Stimulated activated CD8-positive, alpha-beta memory T cell treated with anti-CD3 and anti-CD28 coated beads, Interleukin-4, amount 100 ng/mL, for 48 hours (primary cell): ENCODE data around the gene DAPP1.
"Not testable (repeated sequence)": the region's sequence is repeated elsewhere in the genome, so short reads cannot be mapped to it uniquely, and the experiment has no call there.

Experiments used
- DNase-seq: peaks from one replicate; pipeline ENCODE4 v3.0.0-alpha.2; 2020

The DAPP1 gene

DNA sequence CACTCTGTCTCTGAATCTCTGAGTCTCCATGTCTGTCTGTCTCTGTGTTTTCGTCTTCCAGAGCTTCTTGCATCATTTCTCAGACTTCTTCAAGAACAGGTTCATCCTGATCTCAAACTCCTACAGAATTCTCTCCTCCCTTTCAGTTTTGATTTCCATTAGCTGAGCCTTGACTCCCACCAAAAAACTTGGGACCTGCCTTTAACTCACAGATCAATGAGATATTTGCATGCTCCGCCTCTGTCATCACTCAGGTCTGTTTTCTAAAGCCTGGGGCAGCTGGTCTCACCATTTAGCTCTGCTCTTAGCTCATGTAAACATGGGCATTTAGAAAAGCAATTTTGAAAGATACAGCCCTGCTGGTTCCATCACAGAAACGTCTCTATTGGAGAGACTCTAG, 8.6 kb downstream of the DAPP1 start:
- no peak for DNase-seq

DNA sequence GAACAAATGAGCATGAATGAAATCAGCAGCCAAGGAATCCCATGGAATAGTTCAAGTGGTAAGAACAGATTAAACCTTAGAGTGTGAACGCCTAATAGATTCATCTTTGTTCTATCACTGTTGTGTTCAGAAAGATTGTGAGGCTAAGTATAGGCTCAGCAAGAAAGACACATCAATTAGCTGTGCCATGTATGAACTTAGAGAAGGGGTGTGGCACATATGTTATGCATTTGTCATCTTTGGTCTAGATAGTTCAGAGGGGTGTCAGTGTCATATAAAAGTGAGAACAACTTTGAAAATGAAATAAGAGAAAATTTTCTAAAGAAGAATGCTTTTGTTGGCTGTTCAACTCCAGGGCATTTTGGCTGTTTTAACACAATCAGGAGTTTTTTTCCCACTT, 9.4 kb downstream of the DAPP1 start:
- no peak for DNase-seq

DNA sequence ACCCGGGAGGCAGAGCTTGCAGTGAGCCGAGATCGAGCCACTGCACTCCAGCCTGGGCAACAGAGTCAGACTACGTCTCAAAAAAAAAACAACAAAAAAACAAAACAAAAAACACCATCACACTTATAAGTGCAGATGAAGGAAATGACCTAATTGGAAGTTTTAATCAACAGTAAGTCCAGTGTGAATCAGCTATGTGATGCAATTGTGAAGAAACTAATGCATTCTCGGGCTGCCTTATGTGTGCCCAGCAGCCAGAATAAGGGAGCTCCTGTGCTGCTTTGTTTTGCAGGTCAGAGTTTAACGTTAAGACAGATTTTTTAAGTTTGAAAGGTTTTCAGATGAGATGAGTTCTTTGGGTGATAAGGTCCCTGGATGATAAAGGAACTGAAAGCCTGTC, 10.8 kb downstream of the DAPP1 start:
- DNase-seq: no peak

DNA sequence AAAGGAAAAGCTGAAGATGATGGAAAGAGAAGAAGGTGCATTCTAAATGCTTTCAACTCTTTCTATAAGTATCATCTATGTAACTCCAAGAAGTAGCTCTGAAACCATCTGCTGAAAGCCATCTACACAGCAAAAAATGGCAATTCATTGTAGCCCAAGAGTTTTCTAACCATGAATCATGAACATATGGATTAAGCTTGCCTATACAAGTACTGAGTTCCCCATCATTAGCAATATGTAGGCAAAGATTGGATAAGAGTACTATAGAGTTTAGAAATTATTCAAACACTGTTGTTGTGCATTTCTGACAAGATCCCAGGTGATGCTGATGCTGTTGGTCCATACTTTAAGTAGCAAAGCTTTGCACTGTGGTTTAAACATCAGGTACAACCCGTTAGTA, 11.2 kb downstream of the DAPP1 start:
- DNase-seq: no peak

DNA sequence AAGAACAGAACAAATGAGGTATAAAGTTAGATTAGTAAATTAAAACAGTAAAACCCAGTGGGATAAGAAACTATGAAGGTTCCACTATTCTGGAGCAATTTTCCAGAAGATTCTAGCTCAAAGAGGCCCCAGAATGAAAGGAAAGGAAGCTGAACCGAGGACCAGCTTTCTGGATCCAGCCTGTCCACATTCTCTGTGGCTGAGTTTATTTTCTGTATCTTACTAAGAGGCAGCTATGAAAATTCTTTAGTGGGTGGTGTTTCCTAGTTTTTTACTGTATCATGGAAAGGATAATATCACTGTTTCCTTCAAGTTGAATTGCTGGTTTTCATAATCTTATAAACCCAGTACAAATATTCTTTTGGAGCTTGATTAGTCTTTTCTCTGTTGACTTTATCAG, 11.8 kb downstream of the DAPP1 start:
- DNase-seq: no peak

DNA sequence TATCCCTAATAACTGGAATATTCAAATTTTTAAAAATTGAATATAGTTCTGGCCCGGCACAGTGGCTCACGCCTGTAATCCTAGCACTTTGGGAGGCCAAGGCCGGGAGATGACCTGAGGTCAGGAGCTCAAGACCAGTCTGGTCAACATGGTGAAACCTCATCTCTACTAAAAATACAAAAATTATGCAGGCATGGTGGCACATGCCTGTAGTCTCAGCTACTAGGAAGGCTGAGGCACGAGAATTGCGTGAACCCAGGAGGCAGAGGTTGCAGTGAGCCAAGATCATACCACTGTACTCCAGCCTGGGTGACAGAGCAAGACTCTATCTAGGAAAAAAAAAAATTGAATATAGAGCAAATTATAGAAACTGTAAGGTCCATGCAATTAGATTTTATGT, 13.4 kb downstream of the DAPP1 start:
- DNase-seq: not testable (repeated sequence)

DNA sequence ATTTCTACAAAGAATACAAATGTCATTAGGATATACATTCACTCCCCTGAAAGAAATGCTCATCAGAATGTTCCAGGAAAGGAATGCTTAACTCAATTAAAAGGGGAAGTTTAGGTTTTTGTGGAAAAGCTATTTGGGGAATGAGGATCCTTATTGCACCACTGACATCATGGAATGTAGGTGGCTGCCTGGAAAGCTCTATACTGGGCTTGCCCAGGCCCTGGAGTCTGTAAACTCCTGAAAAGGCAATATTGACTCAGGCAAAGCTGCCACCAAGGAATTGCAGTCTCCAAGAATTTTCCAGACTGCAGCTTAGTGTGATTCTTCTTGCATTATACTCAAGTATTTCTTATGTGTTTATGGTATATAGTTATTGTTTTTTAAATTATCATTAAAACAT, 15.7 kb downstream of the DAPP1 start:
- no peak for DNase-seq

DNA sequence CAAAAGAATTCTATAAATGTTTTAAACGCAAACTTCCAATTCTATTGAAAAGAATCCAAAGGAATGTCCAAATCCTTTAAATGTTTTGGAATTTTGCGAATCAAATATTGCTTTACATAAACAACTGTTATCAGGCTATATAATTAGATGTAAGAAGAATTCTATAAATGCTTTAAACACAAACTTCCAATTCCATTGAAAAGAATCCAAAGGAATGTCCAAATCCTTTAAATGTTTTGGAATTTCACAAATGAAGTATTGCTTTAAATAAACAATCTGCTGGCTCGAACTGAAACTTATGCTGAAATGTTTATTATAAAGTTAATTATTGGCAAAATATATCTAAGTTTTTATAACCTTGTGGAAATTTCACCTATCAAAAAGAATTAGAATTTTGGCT, 16.1 kb downstream of the DAPP1 start:
- DNase-seq: no peak

DNA sequence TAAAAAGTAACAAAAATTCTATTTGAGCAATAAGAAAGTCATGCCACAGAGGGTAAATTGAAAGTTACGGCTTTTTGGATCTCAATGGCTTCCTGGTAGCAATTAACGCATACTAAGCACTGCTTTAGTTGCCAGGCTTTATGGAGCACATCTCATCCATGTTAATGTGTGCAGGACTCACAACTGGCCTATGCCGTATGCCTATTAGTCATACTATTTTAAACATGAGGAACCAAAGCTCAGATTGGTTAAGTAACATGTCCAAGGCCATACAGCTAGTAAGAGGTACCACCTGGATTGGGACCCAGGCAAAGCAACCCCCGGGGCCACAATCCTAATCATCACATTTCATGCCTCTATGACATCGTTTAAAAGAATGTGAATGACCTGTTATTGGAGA, 17.1 kb downstream of the DAPP1 start:
- no peak for DNase-seq

DNA sequence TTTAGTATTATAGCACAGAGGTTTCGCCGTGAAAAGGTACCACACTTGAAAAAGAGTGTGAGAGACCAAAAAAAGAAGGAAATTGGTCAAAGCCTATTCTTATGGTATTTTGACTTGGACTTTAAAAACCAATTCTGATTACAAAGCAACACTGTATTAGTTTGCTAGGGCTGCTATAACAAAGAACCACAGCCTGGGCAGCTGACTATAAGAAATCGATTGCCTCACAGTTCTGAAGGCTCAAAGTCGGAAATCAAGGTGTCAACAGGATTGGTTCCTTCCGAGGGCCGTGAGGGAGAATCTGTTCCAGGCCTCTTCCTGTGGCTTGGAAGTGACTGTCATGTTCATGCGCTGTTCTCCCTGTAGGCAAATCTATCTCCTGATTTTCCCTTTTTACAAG, 17.9 kb downstream of the DAPP1 start:
- no peak for DNase-seq

DNA sequence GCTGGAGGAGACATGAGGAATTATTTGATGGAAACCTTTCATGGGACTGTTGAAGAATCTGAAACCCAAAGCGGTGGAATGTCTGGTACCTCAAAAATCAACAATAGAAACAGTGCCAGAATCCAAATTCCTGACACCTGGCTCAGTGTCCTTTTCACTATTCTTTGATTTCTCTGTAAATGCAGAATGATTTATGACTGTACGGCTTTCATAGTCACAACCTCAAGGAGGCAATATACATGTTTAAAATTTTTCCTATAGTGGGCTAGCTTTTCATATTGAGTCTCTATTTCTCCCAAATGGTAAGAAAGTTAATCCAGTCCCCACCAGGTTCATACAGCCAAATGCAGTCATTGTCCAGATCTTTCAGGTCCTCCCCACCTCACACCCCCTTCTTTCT, 19.3 kb downstream of the DAPP1 start:
- DNase-seq: no peak

DNA sequence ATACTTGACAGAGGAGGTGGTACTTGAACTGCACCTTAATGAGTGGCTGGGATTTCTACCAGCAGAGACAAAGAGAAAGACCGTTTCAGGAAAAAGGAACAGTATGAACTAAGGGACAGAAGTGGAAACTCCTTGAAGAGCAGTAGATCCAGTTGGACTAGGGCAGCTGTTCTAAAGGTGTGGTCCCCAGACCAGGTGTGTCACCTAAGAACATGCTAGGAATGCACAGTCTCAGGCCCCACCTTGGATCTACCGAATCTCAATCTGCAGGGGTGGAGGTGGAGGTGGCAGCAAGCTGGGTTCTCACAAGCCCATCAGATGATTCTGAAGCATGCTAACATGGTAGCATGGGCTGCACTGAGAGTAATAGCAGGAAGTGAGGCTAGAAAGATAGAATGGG, 22.3 kb downstream of the DAPP1 start:
- no peak for DNase-seq

DNA sequence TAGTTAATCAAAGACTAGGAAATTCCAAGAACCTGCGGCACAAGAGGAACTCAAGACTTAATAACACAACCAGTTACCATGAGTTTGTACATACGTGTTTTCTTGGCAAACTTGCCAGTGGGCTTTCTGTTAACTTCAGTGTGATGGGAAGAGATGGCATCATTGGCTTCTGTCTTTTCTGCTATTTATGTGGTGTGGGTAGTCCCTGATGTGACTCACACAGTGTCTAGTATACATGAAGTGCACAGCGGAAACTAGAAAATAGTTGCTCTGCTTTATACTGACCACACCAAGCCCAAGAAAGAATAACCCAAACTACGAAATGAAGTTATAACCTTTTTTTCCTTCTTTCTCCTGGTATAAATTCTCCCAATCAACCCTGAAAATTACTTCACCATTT, 24.5 kb downstream of the DAPP1 start:
- no peak for DNase-seq

DNA sequence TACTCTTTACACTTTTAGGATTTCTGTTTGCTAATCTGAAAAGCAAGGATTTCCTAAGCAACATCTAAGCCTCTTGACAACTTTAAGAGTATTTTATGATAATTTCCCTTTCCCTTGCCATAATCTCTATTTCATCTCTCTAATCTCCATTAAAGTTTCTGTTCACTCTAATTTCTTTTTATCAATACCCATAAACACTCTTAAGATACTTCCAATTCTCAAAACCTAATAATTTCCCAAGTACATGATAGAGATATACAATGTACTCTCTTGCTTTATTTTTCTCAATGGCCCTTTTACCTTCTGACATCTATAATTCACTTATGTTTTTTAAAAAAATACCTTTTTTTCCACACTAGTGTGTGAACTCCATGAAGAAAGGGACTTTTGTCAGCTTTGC, 26.8 kb downstream of the DAPP1 start:
- no peak for DNase-seq

DNA sequence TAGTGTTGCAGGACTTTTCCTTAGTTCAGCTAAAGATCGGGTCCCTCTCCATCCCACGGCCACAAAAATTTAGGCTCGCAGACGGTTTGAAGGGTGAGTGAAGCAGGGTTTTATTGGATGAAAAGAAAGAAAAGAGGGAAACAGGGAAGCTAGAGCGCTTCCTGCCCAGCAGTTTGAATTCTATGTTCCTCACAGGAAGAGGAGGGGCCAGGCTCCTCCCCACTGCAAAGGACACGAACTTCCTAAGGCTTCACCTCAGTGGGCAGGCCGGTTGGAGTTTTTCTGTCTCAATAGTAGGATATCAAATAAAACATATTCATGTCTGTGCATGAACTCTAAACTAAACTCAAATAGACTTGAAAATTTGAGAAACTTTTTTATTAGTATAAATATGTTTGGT, 27.4 kb downstream of the DAPP1 start:
- DNase-seq: no peak

DNA sequence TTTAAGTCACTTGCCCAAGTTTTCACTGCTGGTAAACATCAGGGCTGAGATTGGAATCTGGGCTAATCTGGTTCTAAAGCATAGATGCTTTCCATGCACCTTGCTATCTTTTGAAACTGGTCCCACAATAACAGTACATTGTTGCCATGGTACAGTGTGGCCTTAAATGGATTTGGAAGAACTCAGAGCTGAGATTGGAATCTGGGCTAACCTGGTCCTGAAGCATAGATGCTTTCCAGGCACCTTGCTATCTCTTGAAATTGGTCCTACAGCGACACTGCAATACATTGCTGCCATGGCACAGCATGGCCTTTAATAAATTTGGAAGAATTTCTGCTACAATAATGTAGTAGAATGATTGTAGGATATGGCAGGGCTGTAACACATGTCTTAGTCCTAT, 28.6 kb downstream of the DAPP1 start:
- no peak for DNase-seq

DNA sequence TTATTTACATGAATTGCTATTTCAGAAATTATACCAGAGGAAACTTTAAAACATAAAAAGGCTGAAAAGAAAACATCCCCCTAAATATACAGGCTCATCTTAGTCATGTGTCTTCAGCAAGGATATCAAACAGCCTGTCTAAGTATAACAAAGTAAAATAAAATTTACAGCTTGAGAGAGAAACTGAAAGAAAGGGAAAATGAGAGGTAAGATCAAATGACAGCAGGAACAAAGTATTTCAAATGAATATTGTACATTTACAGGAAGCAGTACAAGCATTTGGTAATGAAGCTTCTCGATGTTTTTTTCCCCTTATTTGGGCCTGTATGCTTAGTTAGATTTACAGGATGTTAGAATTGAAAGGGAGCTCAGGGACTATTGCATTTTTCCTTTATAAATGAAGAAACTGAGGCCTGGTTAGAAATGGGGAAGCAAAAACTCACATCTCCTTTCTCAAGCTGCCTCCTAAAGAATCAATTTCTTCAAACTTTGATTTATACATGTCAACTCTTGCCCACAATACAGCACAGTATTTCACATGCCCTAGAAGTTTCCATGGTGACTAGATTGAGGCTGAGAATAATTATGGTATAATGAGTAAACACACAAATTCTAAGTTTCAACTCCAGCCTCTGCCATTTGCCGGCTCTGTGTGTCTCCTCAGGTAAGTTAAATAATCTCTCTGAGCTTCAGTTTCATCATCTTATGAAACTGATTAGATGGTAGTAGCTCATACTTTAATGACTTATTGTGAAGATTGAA, 29.3 kb downstream of the DAPP1 start:
- no peak for DNase-seq

DNA sequence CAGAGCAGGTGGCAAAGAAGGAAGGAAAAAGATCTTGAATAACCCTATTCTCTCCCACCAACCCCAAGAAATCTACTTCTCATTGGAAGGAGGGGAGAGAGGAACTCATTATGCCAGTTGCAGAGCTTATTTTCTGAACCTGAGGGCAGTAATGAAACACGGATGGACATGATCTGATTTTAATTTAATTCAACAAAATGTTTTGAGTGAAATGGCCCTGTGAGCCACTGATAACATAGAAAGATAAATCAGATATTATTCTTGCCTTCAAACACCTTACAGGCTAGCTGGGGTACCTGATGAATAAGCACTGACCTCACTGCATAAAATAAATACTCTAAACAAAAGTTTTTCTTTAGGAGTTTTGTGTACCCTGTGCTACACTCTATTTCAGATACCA, 30.3 kb downstream of the DAPP1 start:
- no peak for DNase-seq

DNA sequence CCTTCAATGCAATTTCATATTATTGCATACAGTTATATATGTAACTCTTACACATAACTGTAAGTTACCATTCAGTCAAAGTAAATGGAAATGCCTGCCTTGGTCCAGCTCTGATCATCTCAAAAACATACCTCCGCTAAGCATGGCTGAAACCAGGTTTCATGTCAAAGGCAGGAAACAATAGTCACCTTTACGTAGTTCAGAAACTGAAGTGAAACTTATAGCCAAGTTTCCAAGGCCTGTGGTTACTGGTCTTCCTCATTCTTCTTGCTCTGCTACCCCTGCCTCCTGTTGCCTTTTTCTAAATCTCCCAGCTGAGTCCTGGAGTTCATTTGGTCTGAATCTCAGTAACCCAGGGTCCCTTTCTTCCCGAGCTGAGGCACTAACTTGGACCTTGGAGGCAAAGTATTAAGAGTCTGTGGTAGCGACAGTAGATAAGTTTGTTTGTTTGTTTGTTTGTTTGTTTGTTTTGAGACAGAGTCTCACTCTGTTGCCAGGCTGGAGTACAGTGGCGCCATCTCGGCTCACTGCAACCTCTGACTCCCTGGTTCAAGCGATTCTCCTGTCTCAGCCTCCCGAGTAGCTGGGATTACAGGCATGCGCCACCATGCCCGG, 30.8 kb downstream of the DAPP1 start:
- no peak for DNase-seq

DNA sequence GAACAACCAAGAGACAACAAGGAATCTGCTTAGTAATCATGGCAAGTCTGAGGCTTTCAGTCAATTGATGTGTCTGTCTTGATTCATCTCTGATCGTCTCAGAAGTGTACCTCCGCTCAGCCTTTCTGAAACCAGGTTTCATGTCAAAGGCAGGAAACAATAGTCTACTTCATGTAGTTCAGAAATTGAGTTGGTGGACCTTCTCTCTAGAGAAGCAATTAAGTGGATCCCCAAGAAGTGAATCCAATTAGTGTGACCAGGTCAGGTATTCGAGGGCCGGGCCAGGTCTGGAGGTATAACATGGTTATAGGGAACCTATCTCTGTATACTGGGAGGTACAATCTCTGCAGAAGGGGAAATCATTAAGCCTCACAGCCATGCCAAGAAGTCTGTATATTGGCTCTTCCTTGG, 32.0 kb downstream of the DAPP1 start:
- no peak for DNase-seq

DNA sequence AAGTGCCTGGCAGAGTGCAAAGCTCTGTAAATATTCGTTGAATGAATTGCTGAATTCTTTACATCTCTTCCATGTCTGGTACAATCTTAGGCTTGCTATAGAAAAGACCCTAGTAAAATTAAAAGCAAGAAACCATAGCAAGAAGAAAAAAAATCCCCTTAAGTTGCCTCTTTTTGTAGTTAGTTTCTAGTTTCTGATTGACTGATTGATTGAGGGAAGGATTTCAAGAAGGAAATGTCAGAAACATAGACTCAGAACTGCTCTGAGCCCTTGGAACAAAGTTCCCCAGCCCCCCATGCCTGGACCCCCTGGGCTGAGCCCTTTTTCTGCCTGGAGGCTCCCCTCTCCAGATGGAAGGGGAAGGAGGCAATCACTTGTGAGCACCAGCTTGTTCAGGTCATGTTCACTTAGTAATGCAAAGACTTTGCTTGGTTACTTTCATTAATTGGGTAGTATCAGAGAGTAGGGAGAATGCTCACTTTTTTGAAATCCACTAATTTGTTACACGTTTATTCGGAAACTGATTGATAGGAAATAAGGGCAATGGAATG, 35.6 kb downstream of the DAPP1 start:
- DNase-seq: no peak

DNA sequence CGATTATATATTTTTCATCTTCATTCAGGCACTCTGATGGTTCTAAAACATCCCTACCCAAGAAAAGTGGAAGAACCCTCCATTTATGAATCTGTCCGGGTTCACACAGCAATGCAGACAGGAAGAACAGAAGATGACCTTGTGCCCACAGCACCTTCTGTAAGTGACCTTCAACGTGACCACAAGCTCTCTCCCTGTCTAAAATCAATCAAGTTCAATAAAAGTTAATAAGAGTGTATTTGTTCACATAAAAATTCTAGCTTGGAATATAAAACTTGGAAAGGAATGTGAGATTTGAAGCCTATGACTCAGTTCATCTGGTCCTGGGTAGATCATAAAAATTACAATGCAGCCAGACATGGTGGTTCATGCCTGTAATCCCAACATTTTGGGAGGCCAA, 36.6 kb downstream of the DAPP1 start:
- no peak for DNase-seq

DNA sequence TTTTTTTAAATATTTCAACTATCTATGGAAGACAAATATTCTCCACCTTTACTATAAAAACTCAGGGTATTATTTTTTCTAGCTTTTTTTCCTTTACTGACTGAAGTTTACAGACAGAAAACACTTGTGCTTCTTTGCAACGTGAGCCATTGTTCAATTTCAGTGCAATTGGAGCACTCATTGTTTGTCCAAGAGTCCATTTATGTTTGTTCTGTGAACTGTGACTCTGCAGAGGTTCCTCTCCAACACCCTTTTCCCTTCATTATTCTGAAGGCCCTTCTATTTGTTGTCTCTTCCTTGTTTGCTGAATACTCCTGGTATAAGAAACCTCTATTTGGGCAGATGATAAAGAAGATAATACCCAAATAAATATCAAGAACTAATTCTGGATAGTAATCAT, 37.4 kb downstream of the DAPP1 start:
- no peak for DNase-seq

DNA sequence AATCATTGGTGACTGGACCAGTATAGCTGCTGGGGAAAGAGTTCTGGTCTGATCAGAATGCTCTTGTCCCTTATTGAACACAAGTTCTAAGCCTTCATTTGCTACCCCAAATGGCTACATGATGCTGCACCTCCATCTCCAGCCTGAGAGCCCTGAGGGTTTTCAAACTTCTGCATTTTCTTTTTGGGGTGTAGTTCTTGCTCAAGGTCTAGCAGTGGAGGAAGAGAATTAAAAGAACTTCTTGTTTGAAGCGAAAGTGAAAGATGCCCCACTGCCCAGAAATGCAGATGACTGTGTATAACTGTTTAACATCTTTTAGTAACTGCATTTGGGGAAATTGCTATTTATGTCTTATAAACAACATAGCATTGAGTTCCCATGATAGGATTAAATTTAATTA, 39.1 kb downstream of the DAPP1 start:
- DNase-seq: no peak

DNA sequence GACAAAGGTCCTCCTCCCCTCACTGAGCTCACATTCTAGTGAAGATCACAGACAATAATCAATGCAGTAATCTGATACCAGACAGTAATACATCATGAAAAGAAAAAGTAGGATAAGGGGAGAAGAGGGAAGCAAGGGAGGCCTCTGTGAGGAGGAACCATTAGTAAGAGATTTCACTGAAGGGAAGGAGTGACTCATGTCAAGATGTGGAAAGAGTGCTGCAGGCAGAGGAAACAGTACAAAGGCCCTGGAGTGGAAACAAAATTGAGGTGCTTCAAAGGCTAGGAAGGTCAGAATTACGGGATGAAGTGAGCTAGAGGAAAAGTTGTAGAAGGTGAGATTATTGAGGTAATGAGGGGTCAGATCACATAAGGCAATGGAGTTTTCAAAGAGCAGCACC, 39.5 kb downstream of the DAPP1 start:
- no peak for DNase-seq
